SK-N-MC (cell line): ENCODE data around the gene RUFY4.

Experiments
- EZH2 ChIP-seq: fragments of 200-600 bp; sonication (generic); IDR thresholded peaks from one replicate; pipeline ENCODE4 v1.6.1; 2017; ENCODE audit warnings: antibody characterized with exemption
- POLR2AphosphoS5 ChIP-seq: IDR thresholded peaks from 2 replicates; pipeline ENCODE4 v1.6.1; 2012; ENCODE audit warnings: mild to moderate bottlenecking, low read depth, low read length, borderline replicate concordance

DNA sequence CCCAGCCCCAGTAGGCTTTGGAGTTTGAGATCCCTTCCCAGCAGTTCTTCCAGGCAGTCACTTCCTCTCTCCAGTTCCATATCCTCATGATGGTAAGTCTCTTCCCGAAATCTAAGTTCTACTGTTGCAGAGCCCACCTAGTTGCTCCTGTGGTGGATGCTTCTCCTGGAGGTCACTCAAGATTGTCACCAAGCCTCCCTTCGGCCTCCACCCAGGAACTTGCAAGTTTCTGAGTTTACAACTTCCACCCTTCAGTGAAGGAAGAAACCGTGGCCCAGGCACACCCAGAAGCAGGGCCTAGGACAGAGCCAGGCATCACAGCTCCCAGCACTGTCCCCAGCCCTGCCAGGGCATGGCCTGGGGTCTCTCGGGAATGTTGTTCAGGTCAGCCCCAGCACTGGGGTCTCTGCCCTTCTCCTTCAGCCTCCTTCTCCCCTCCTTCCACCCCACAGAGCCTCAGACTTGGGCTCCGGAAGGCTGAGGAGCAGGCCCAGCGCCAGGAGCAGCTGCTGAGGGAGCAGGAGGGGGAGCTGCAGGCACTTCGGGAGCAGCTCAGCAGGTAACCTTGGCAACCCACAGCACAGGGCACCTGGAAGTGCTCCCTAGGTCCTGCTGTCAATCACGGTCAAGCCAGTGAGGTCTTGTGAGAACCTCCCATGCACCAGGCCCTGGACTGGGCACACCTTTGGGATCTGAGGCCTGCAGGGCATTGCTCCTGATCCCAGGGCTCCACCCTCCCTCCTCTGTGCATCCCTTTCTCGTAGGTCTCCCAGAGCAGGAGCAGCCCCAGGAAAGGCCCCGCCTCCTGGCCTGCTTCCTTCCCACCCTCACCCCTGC lies 7.1 kb downstream of the RUFY4 start:
- TF ChIP-seq POLR2AphosphoS5 (no peak), EZH2 (no peak)
